Stimulated activated CD4-positive, alpha-beta T cell treated with anti-CD3 and anti-CD28 coated beads, Interleukin-15, amount 100 ng/mL, for 24 hours (primary cell): ENCODE results near the gene PRSS8.

Experiments
- DNase-seq: peaks from one replicate; pipeline ENCODE4 v3.0.0-alpha.2; 2020

Gene PRSS8

GRCh38 chr16:31099860-31100638, 35.5 kb downstream of the PRSS8 start:
- DNase-seq, result no peak

DNA sequence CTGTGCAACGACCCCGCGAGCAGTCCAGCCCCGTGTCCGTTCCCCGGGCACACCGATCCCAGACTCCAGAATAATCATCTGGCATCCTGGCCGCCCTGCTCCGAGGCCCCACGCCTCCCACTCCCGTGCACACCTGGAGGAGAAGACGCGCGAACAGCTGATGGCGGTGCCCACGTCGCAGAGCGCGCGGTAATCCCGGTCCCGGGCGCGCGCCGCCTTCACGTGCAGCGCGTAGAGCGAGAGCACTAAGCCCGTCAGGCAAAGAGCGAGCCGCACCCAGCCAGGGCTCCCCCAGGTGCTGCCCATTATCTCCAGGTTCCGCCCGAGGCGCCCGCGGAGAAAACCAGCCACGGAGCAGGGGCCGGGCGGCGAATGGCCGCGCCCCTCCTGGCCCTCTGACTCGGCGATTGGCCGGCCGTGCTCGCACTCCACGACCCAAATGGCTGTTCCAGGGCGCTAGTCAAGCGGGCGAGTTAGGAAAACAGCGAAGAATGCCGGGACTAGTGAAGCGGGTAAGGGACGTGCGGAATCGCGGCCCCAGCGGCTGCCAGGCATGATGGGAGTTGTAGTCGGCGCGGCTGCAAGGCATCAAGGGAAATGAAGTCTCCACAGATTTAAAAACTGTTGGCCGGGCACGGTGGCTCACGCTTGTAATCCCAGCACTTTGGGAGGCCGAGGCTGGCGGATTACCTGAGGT, 41.0 kb downstream of the PRSS8 start, which contains the start of gene VKORC1:
TSS of gene VKORC1 (minus strand) at position 374 of the 697 bp plus-strand sequence. CDS start at position 306, 68 bp downstream.
- DNase-seq, result peak; percentile 95

DNA sequence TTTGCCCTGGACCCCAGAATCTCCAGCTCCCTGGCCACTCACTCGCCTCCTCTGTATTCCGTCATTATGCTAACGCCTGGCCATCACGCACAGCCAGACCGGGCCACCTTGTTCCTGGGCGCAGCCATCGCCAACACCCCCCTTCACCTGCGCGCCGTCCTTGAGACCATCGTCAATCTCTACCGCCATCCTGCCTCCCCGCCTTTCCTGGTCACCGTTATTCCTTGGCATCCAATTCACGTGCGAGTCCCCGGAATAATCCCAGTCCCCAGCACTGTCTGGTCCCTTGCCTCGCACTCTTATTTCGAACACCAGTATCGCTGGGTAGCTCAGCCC, 41.5 kb downstream of the PRSS8 start:
- no peak for DNase-seq

DNA sequence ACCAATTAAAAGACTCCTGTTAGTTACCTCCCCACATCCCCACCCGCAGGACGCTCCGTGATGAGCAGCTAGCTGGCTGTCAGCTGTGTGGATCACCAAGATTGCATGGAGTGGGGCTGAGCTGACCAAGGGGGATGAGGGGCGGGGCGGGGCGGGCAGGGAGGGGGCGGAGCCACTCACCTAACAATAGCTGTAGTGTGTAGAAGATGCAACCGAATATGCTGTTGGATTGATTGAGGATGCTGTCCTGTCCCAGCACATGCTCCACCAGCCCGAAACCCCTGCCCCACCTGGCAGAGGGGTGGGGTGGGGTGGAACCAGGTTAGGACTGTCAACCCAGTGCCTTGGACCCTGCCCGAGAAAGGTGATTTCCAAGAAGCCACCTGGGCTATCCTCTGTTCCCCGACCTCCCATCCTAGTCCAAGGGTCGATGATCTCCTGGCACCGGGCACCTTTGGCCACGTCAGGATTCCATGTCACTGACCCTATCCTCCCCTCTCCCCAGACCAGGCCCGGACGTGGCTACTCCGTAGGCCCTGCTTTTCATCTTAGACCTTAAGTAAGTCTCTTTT, 42.3 kb downstream of the PRSS8 start:
- DNase-seq, result no peak

DNA sequence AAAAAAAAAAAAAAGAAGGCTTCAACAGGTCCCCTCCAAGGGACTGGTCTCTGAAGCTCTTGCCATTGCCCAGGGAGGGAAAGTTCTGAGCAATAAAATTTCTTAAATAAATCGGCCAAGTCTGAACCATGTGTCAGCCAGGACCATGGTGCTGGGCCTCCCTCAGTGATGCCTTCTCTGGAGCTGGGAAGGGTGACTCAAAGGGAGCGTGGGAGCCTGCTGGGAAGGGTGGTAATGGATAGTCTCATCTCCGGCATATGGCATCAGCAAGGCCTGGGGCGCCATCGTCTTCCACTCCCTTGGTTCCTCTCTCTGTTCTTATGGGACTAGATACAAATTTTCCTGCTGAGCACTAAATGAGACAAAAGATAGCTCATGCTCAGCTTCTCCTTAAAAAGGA, 43.2 kb downstream of the PRSS8 start:
- no peak for DNase-seq

DNA sequence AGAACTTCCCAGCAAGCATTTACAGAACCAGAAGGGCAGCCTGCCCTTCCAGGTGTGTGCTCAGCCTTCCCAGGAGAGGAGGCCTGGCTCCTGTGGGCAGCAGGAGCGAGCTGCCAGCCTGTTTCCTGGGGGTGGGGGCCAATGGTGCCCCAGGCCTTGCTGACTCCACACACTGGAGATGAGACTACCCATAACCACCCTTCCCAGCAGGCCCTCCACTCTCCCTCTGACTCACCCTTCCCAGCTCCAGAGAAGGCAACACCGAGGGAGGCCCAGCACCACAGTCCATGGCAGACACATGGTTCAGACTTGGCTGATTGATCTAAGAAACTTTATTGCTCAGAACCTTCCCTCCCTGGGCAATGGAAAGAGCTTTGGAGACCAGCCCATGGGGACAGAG, 45.0 kb downstream of the PRSS8 start:
- no peak for DNase-seq

GRCh38 chr16:31089199-31089598, 46.3 kb downstream of the PRSS8 start:
- no peak for DNase-seq

DNA sequence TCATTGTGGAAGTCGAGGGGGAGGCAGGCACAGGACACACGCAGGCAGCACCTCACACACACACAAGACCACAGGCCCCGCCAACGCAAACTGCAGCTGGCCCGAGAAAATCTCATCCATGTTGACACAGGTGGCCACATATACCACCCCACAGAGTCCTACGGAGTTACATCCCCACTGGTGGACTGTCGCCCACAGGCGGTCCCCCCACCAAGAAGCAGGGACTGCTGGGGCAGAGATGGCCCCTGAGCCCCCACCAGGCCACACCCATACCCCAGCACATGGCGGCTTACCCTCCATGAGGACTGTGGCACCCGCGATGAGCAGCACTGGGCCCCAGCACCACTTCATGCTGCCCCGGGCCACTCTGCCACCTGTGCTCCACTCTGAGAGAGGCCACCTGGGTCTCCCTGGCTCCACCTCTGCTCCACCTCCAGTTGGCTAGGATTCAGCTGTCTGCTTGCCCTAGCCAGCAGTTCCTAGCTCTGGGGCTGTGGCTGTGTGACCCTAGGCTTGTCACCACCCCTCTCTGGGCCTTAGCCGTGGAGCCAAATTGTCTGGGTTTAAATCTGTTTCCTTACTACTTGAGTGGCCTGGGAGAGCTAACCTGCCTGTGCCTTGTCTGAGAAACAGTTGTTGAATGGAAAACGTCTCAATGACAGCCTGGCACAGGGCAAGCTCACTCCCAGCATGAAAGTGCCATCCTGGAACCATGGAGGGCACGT, 46.9 kb downstream of the PRSS8 start, which contains the start of gene PRSS53:
TSS of gene PRSS53 (minus strand) at position 485 of the 725 bp plus-strand sequence. CDS start at position 351, 134 bp downstream.
- no peak for DNase-seq

- DNase-seq, result no peak
These were observed 47.6 kb downstream of the PRSS8 start for GRCh38 chr16:31087971-31088370.

DNA sequence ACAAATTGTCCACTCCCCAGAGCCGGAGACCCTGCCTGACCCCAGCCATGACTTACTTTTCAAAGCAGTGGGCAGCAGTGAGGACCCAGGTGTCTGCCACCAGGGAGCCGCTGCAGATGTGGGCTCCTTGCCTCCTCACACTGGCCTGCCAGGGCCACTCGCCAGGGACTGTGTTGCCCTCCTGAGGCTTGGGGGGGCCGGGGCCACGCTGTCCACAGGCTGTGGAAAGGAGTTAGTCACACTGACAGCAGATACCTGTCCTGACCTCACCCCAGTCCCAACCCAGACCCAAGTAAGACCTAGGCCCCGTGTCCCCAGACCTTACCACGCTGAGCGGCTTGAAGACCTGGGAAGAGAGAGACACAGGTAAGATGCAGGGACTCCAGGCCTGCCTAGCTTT, 48.0 kb downstream of the PRSS8 start:
- no peak for DNase-seq

DNA sequence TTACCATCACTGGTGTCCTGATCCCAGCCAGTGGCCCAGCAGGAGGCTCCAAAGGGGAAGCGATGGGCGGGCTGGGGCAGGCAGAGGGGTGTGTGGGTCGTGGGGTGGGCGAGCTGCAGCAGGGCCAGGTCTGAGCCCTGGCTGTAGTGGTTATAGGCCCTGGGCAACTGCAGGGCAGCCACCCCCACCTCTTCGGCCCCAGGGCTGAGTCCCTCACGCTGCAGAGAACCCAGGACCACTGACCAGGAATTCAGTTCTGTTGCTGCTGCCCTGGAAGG, 49.0 kb downstream of the PRSS8 start:
- DNase-seq, result no peak

DNA sequence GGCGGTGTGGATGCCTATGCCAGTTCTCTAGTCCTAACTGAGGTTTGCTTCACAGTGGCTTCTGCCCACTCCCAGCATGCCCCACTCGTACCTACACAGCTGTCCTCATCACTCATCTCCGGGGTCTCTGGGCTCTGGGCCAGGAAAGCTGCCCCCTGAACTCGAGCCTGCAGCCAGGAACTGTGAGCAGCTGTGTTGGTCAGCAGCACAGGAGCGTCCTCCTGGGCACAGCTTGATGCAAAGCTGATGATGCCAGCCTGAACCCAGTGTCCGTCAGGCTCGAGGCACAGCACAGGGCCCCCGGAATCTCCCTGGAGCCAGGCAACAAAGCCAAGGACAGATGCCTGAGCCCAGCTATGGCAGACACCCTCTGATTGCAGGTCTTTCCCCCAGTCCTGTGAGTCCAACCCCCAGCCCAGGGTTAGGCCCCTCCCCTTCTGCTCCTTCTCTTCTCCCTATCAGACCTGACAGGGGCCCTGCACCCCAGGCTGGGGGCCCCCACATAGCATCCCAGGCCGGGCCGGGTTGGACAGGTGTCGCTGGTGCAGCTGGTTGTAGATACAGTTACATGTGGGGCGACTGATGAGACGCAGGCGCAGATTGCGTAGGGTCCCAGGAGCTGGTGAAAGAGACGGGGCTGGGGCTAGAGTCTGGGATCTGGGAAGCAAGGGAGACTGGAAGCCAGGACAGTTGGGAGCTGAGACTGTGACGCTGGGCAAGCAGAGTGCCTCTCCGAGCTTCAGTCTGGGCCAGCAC, 49.5 kb downstream of the PRSS8 start:
- DNase-seq, result no peak

DNA sequence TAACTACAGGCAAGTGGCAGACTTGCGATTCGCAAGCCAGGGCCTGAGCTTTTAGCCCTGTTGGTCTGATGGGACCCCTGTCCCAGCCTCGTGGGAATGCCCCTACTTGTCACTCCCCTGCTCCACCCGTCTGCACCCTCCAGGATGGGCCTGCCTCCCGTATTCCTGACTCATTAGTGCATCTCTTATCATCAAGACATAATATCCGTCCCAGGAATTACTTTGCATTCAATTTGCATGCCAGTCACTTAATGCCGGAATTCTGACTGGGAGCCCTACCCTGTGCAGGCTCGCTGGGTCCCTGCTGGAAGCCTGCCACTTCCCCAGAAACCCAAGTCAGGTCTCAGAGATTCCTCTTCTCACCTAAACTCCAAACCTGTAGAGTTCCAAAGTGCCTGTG, 50.1 kb downstream of the PRSS8 start:
- no peak for DNase-seq

- no peak for DNase-seq
These were observed 50.8 kb downstream of the PRSS8 start for GRCh38 chr16:31084584-31085302.

DNA sequence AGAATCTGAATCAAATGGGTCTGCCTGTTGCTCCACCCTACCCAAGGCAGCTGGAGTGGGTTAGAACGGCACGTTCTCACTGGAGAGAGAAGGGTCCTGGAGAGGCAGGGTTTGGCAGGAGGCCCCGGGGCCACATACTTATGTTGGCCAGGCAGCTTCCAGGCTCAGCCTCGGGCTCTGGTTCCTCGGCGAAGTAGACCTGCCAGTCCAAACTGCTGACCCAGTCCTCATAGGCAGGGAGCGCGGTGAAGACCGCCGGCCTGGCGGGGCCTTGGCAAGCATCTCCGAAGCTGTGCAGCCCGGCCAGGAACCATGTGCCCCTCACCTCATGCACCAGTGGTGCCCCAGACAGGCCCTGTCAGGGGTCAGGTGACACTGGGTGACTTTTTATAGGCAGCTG, 51.5 kb downstream of the PRSS8 start:
- DNase-seq, result no peak

DNA sequence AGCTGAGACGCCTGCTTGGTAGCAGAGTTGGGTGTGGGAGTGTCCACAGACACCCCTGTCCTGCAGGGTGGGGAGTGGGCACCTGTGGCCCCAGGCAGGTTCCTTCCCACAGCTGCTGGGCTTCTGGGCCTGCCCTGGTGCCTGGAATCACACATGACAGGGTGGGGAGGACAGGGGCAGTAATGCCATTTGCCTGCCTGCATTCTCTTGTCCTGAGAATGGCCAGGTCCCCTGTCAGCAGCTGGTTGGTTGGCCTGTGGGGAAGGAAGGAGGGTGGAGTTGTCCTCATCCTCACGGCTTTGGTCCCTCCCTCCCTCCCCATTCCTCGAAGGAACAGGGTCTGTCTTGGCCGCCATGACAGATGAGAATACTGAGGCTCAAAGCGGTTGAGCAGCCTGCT, 52.0 kb downstream of the PRSS8 start:
- DNase-seq, result no peak

GRCh38 chr16:31083081-31083480, 52.4 kb downstream of the PRSS8 start:
- no peak for DNase-seq

- DNase-seq, result no peak
These were observed 53.0 kb downstream of the PRSS8 start for GRCh38 chr16:31082368-31083045.
